GM19463 (cell line): ENCODE measurements around the gene ANKRD40CL.
A peak's percentile ranks its signal among the peaks of the same experiment; 100 is the strongest.

Experiments used
- ATAC-seq: cut with Tn5 transposase; IDR thresholded peaks from one replicate; pipeline ENCODE4 v1.9.1; 2021; ENCODE audit warnings: mild to moderate bottlenecking, moderate library complexity; ENCODE audit not compliant: unreplicated experiment

Gene ANKRD40CL

GRCh38 chr17:50790618-50791017 lies 23.3 kb upstream of the ANKRD40CL start:
- no peak for ATAC-seq

GRCh38 chr17:50787106-50787505 lies 19.8 kb upstream of the ANKRD40CL start:
- ATAC-seq = no peak

- no peak for ATAC-seq
Observed at GRCh38 chr17:50785946-50786570, 18.7 kb upstream of the ANKRD40CL start.

- no peak for ATAC-seq
Observed at GRCh38 chr17:50785126-50785525, 17.8 kb upstream of the ANKRD40CL start.

GRCh38 chr17:50783905-50784304 lies 16.6 kb upstream of the ANKRD40CL start:
- no peak for ATAC-seq

GRCh38 chr17:50783193-50783660 lies 15.9 kb upstream of the ANKRD40CL start:
- ATAC-seq = no peak

- ATAC-seq = no peak
Observed at GRCh38 chr17:50781167-50781566, 13.8 kb upstream of the ANKRD40CL start.

- ATAC-seq = no peak
Observed at GRCh38 chr17:50779747-50780353, 12.5 kb upstream of the ANKRD40CL start.

- ATAC-seq = no peak
Observed at GRCh38 chr17:50778988-50779387, 11.7 kb upstream of the ANKRD40CL start.

- ATAC-seq = no peak
Observed at GRCh38 chr17:50778471-50778870, 11.2 kb upstream of the ANKRD40CL start.

- no peak for ATAC-seq
Observed at GRCh38 chr17:50775926-50776325, 8.6 kb upstream of the ANKRD40CL start.

GRCh38 chr17:50774225-50774803 lies 7.0 kb upstream of the ANKRD40CL start:
- ATAC-seq = no peak

GRCh38 chr17:50771991-50772785 lies 4.9 kb upstream of the ANKRD40CL start:
- ATAC-seq = peak; percentile 95

GRCh38 chr17:50770346-50770745 lies 3.0 kb upstream of the ANKRD40CL start:
- ATAC-seq = no peak

- ATAC-seq = no peak
Observed at GRCh38 chr17:50769884-50770283, 2.6 kb upstream of the ANKRD40CL start.

GRCh38 chr17:50768346-50768761 lies 1.0 kb upstream of the ANKRD40CL start:
- no peak for ATAC-seq

- no peak for ATAC-seq
Observed at GRCh38 chr17:50767030-50767429, 288 bp downstream of the ANKRD40CL start.

GRCh38 chr17:50766222-50767023 lies 895 bp downstream of the ANKRD40CL start:
- no peak for ATAC-seq

GRCh38 chr17:50765454-50766221 lies 1.7 kb downstream of the ANKRD40CL start:
- ATAC-seq = no peak

GRCh38 chr17:50764734-50765149 lies 2.6 kb downstream of the ANKRD40CL start:
- no peak for ATAC-seq
